Skin epidermis (tissue), 12 donors: ENCODE measurements around the gene FST.

Experiments
- H3K27ac ChIP-seq, 21 experiments: fragments of 200-600 bp; sonication (generic) in 11 of 21; one replicate each; pipeline ENCODE4 v1.5.0; 2020; ENCODE audit warnings: mild to moderate bottlenecking in 3 of 21, inconsistent platforms in 2 of 21, moderate library complexity in 2 of 21
- H3K4me3 ChIP-seq, 7 experiments: fragments of 200-600 bp; sonication (generic) in 2 of 7; one replicate each; pipeline ENCODE4 v1.5.0; 2020; ENCODE audit warnings: inconsistent platforms in 2 of 7, mild to moderate bottlenecking in 2 of 7, moderate library complexity in 1 of 7

The FST gene, protein sequence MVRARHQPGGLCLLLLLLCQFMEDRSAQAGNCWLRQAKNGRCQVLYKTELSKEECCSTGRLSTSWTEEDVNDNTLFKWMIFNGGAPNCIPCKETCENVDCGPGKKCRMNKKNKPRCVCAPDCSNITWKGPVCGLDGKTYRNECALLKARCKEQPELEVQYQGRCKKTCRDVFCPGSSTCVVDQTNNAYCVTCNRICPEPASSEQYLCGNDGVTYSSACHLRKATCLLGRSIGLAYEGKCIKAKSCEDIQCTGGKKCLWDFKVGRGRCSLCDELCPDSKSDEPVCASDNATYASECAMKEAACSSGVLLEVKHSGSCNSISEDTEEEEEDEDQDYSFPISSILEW

DNA sequence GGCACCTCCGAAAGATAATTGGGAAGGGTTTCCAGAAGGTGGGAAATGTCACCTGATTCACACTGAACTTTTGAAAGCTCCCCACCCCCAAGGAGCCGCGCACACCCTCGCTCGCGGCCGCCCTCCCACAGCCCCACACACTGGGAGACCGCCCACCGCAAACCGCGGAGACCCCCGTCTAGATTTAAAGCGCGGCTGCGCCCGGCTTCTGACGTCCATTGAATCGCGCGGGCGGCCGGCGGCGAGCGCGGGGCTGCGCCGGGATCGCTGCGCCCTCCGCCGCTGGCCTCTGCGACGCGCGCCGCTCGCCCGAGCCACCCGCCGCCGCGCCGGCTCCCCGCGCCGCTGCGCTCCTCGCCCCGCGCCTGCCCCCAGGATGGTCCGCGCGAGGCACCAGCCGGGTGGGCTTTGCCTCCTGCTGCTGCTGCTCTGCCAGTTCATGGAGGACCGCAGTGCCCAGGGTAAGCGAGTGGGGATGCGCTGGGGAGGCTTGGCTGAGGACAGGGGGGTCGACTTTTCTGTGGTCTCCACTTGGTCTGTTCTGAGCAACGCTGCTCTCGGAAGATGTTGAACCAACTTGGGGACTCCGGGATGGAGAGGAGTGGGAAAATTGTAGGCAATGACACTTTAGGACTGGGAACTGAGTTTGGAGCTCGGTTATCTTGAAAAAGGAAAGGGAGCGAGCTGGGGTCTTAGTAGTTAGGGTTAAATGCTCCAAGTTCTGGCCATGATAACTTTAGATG lies at the start of gene FST:
TSS of gene FST (plus strand) at position 214 of the 743 bp plus-strand sequence. CDS start at position 377, 163 bp downstream.
- Histone ChIP-seq H3K27ac (peak within 1 kb of the TSS; percentile 31 to 90 (median 82)), H3K4me3 (peak within 1 kb of the TSS; percentile 35 to 64 (median 58))

DNA sequence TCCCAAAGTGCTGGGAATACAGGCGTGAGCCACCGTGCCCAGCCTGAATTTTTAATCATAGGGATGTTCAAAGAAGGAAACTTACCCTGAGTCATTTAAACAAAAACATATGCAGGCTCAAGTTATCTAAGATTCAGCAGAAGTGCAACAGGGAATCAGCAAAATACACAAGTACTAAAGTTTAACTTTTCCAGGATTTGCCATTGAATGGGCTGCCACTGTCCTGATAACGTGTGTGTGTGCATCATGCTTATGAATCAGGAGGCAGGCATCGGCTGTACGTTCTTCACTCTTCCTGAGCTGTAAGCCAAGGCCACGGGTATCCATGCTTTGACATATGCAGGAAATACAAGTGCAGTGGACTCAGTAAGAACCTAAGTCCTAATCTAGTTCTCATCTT lies 48.8 kb upstream of the FST start:
- Histone ChIP-seq H3K27ac (no peak overlapping the region), H3K4me3 (no peak overlapping the region)

DNA sequence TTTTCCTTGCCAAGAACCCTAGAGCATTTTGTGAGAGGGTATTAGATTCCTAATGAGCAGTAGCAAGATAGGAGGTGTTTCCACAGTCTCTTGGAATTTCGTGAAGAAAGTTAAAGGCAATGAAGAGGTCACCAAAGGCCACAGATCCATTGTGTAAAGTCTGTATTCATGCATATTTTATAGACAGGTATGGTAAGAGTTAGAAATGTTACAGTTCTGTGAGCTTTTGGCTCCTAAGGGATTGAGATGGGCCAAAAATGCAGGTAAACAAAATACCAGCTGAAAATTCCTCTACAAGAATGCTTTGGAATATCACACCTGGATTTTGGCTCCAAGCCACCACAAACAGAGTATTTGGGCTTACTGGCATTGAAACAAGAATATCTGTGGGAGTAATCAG lies 47.4 kb upstream of the FST start:
- no peak overlapping the region for H3K27ac ChIP-seq
- H3K4me3 ChIP-seq, result no peak overlapping the region

DNA sequence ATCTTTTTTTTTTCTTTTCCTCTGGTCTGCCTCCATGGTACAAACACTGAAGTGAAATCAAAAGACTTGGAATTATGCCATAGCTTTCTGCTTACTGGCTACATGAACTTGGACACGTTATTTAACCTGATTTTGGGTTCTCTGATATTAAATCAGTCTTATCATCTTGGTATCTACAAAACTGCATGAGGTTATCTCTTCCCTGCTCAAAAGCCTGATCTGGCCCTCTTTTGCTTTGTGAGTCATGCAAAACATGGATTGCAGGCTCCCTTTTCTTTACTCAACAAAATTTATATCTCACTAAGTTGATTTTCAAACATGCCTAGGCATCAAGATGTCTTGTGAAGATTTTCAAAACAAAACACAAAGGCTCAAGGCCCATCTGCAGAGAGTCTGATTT lies 45.9 kb upstream of the FST start:
- H3K4me3 ChIP-seq, result no peak overlapping the region

DNA sequence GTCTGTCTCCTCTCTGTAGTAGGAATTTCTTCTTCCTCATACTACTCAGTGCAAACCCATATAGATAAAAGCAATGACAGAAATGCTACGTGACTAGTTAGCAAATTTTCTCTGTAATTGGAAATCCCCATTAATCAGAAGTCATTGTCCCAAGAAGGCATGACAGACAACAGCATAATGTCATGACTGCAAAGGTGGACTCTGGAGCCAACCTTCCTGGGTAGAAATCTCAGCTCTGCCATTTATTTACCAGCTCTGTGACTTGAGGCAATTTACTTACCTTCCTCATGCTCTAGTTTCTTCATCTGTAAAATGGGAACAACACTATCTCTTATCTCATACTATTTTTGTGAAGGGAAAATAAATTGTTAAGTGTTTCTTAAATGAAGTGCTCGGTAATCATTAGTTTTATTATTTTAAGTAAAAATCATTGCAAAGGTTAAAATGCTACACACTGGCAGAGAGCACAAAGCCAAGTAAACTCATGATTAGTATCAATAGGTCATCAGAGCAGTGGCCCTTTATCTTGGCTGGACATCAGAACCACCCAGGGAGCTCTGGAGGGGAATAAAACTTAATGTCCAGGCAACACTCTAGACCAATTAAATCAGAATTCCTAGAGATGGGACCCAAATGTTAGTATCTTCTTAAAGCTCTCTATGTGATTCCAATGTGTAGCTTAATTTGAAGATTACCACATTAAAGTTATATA lies 43.8 kb upstream of the FST start:
- H3K27ac ChIP-seq, result no peak overlapping the region
- no peak overlapping the region for H3K4me3 ChIP-seq

More for the DNA sequence above, 45.9 kb upstream of the FST start:
- no peak overlapping the region for H3K27ac ChIP-seq

DNA sequence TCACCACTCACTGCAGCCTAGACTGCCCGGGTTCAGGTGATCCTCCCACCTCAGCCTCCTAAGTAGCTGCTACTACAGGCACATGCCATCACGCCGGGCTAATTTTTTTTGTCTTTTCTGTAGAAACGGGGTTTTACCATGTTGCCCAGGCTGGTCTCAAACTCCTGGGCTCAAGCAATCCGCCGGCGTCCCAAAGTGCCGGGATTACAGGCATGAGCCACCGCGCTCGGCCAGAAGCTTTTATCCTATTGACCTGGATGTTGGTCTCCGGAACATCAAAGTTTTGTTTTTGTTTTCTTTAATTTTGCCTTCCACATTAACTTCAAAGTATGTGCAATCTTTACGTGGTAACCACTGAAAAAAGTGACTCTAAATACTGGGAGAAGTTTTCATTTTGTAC lies 42.4 kb upstream of the FST start:
- H3K27ac ChIP-seq, result no peak overlapping the region
- no peak overlapping the region for H3K4me3 ChIP-seq

DNA sequence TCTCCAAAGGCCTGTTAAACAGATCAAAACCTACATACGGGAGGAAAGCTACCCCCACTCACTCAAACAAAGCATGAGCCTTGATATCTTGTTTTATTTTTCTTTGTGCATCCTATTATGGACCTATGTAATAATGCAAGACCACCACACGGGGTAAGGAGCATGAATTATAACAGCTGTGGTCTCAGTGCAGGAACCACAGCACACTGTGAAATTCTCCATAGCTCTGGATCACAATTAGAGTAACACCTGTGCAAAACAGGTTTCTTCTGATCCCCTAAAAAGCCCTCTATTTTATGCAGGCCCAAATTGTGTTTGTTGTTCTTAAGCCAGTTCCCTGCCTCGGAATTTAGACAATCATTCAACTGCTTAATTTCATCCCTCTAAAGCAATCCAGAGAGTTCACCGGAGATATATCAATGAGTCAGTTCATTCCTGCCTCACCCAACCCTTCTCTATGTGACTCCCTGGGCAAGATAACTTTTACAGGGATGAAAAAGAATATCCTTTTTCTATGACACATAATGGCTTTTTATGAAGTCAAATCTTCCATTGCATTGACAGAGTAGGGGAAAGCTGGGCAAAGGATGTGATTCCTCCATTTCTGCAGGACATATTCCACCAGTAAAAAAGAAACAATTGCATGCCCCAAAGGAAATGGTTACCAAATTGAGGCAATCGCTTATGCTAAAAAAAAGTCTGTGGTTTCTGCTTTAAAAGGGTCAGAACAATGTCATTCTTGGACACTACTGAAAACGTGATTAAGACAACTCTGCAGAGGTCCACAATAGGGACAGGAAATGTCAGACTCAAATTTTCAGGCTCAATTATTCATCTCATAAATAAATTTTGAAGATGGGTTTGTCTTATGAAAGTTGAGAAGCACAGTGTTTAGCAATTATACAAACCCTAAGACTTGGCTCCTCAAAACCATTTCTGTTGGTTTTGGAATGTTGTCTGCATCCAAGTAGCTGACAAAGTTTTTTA lies 41.6 kb upstream of the FST start:
- Histone ChIP-seq H3K4me3 (no peak overlapping the region), H3K27ac (no peak overlapping the region)

DNA sequence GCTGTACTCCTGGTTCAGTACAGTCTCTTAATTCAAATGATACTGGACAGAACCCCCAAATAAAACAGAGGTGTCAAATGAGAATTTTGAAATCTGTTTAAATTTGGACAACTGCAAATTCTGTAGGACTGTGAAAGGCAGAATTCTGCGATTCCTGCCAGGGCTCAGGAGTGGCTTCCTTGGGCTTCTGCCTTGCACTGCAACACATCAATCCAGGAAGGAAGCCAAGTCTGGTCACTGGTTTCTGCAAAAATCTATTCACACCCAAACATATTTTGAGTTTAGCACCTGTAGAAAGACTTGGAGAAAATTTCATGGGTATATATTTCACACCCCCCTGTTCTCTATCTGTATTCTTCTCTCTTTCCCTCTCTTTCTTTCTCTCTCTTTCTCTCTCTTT lies 37.5 kb upstream of the FST start:
- Histone ChIP-seq H3K4me3 (no peak overlapping the region), H3K27ac (no peak overlapping the region)

DNA sequence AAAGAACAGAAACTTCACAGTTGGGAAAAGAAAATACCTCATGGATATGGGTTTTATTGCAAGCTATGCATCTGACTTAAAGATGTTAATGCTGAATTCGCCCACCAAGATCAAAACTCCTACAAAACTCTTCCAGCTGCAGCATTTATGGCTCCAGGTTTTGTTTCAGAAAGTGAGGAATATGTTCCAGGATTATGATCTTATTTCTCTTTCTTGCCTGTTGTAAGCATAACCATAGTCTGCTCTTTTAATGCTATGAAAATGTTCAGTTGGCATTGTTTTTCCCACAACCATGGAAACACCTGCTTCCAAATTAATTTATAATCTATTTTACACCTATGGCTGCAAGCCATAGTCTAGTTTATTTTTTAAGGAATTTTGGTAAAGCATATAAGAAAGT lies 34.9 kb upstream of the FST start:
- no peak overlapping the region for H3K4me3 ChIP-seq
- H3K27ac ChIP-seq, result no peak overlapping the region

DNA sequence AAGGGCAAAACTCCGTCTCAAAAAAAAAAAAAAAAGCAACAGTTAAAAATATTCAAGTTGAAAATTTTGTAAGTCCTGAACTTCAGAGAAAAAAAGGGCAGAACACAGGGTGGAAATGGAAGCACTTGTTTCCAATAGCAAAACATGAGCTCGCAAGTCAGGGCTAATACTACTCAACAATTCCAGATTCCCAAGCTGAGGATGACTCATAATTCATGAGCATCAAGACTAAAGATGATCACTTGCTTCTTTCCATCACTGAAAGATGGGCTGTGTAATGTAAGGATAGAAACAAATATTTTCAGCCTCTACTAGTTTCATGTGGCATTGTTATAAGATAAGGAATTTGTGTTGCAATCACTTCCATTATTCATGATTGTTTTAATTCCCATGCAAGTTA lies 33.5 kb upstream of the FST start:
- Histone ChIP-seq H3K27ac (no peak overlapping the region), H3K4me3 (no peak overlapping the region)

DNA sequence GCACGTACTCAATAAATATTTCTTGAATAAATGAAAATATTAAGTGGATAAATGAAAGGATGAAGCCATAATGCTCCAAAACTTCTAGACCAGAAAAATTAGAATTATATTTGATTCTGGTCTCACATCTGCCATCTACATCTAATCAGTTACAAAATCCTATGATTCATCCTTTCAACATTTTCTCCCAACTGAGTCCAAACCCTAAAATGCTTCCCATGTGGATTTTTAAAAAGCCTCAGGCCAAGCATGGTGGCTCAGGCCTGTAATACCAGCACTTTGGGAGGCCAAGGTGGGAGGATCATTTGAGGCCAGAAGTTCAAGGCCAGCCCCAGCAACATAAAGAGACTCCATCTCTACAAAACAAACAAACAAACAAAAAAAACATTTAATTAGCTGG lies 31.6 kb upstream of the FST start:
- no peak overlapping the region for H3K4me3 ChIP-seq
- H3K27ac ChIP-seq, result no peak overlapping the region

DNA sequence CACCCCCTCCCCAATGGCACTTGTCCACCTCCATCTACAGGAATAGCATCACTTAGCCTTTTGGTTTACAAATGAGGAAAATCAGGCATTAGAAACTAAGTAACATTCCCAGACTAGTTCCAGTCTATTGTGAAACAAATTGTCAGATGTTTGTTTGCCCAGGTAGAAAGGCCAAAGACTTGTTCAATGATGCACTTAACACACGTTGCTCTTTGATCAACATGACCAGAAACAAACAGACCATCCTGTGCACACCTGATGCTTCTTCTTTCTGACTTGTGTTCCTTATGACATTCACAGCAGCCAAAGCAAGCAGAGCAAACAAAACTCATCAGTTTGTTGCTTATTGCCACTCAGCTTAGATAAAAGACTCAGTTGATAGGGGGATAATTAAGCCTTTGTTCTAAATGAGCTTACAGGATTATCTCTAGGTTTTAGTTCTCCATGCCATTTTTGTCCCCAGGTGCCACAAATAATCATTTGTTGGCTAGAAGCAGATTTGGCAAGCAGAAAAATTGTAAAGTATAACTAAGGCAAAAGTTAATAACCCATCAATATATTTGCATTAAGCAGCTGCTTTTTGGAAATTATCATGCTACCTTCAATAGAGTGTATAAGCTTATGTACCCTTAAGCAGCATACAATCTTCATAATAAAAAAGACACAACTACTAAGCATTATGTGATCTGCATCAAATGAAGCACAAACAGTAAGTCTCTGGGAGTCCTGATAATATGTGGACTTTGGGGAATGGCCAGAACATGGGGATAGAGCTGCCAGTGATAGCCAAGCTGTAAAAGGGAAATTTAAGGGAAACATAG lies 26.3 kb upstream of the FST start:
- Histone ChIP-seq H3K4me3 (no peak overlapping the region), H3K27ac (no peak overlapping the region)

DNA sequence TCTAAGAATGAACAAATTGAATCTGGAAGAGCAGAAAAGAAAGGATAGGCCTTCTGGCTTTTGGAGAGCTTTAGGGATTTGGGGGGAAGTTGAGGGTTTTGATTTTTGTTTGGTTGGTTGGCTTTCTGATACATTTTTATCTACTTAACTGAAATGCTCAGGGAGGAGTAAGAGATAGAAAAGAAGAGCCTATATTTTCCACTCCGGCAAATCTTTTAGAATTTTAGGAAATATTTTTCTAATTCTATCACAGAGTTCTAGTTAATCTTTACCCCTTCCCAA lies 25.8 kb upstream of the FST start:
- H3K27ac ChIP-seq, result no peak overlapping the region
- H3K4me3 ChIP-seq, result no peak overlapping the region

DNA sequence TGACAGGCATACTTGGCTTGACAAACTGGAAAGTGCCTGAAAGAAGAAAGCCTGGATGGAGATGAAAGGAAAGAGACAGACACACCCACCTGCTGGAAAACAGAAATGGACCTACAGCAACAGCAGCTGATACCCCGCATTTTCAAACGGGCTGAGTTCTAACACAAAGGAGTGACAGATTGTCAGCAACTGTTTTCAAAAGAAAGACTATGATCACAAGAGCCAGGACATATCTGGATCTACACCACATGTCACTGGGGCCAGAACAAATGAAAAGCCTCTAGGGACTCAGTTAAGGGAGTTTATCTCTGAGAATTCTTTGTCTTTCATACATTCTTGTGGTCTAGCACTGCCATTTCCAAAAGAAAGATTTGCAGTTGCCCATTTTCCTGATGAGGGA lies 24.1 kb upstream of the FST start:
- no peak overlapping the region for H3K4me3 ChIP-seq
- no peak overlapping the region for H3K27ac ChIP-seq

DNA sequence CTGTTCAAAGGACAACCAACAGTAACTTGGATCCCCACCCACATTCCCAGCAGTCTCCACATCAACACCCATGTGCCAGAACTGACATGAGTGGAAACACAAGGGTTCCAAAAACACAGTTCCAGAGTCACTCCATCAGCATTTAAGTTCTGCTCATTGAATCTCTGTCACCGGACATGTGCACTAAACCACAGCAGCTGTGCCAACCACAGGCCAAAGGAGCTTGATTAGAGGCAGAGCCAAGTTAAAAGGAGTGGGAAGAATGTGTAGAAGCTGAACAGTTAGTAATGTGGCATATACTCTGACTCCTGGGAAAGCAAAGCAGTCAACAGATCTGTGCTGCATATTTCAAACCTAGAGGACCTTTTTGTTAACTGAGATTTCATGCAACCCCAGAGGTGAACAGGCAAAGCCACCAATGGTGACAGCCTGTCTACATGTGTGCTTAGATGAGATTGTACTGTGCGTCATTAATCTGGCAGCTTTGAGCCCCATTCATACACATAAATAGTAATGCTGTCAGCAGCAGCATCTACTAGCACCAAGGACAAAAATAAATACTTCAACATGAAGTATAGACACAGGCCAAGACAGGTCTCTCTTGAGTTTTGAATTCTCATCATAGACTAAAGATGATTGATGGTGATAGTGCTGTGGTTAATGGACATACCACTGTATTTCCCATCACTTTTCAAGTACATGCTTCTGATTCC lies 16.4 kb upstream of the FST start:
- H3K27ac ChIP-seq, result no peak overlapping the region
- H3K4me3 ChIP-seq, result no peak overlapping the region

DNA sequence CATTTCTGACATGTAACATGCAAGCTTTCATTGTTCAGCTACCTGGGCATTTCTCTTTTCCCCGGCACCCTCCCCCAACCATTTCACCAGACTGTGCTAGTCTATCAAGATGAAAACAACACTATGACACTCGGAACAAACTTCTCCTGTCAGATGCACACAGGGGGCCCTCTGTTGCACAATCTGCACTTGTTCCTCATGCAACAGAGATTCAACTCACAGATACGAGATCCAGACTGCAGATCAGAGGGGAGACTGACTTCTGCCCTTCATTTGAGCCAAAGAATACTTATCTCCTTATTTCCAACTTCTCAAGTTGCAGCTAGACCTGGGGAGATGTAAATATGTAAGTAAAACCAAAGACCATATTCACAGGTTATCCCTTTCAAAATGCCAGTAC lies 15.7 kb upstream of the FST start:
- Histone ChIP-seq H3K27ac (no peak overlapping the region), H3K4me3 (no peak overlapping the region)

DNA sequence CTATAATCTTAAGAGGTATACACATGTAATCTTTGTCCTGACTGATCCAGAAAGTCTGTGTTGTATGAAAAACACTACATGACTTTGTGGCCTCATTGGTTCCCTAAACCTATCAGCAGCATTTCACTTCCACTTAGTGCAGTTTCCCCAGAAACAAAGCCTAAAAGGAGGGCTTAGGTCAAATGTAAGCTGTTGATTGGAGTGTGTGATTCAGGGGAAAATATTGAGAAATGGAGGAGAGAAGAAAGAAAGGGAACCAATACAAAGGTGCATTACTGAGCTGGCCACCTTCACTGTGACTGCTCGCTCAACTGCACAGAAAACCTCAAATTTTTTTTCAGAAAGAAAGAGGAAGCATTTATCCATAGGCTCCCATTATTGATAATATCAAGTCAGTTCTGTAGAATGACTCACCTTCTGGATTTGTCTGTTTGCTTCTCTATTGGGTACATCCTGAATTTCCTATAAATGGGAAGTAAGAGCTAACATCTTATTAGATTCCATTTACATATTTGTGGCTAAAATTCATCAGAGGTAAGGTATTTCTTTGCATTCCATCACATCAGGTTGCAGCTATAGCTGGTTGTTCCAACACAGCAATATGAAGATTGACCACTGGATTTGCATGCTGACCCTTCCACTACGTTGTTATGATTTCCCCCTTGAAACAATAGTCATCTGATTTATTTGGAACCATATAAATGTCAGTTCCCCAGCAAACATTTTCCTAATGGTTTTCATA lies 10.3 kb upstream of the FST start:
- no peak overlapping the region for H3K27ac ChIP-seq
- no peak overlapping the region for H3K4me3 ChIP-seq

DNA sequence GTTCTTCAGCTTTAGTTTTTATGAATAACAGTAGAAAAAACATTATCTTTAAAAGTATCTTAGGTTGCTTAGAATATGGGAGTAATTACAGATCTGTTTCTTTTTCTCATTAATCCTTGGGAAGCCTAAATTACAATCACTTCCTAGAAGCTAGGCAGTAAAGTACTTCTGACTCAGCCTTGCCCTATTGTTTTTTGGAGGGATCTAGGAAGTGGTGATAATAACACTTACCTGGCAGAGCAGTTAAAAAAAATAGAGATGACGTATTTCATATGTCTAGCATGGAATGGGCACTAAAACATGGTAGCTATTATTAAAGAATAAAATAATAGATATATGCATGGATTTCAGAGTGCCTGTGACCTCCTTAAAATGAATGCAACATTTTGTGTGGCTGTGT lies 8.2 kb upstream of the FST start:
- H3K27ac ChIP-seq, result no peak overlapping the region
- no peak overlapping the region for H3K4me3 ChIP-seq
